CD4-positive, CD25-positive, alpha-beta regulatory T cell (primary cell): Measurements from ENCODE around the gene GNGT1. TPM values are rescaled to one million over a fixed set of nuclear protein-coding genes. Genes with fewer than 3 reads are reported as not detected.

Experiments
- ATAC-seq, 2 donors: fragments of 150-1000 bp; cut with Tn5 transposase; one replicate each; pipeline ENCODE4 v1.10.0; 2021; ENCODE audit warnings: low read depth in 2 of 2, moderate number of reproducible peaks in 2 of 2, moderate library complexity in 1 of 2
- DNase-seq, 3 donors: peaks; one replicate each; pipeline versions ENCODE4 v3.0.0 to v3.0.0-alpha.2; 2012 to 2022; ENCODE audit warnings: mixed read lengths in 1 of 3
- H3K27ac ChIP-seq: one replicate; pipeline ENCODE4 v1.7.0; 2013; ENCODE audit warnings: mild to moderate bottlenecking, low read length; ENCODE audit not compliant: insufficient read depth, poor library complexity, severe bottlenecking
- H3K27me3 ChIP-seq: one replicate; pipeline ENCODE4 v1.7.0; 2013; ENCODE audit warnings: low read length; ENCODE audit not compliant: control insufficient read depth, insufficient read depth
- H3K36me3 ChIP-seq: one replicate; pipeline ENCODE4 v1.7.0; 2013; ENCODE audit warnings: mild to moderate bottlenecking, low read length, moderate library complexity; ENCODE audit not compliant: control insufficient read depth, insufficient read depth
- H3K4me1 ChIP-seq: 2 replicates; pipeline ENCODE4 v1.7.0; 2013; ENCODE audit warnings: mild to moderate bottlenecking, low read length; ENCODE audit not compliant: insufficient read depth, control insufficient read depth, poor library complexity, severe bottlenecking
- H3K4me3 ChIP-seq: one replicate; pipeline ENCODE4 v1.7.0; 2013; ENCODE audit warnings: low read depth, mild to moderate bottlenecking, low read length, moderate library complexity
- H3K9me3 ChIP-seq, 2 experiments: 1 replicate in 1 of 2; 2 replicates in 1 of 2; pipeline ENCODE4 v1.7.0; 2013; ENCODE audit warnings: low read length in 2 of 2, mild to moderate bottlenecking in 1 of 2, moderate library complexity in 1 of 2; ENCODE audit not compliant: control insufficient read depth in 2 of 2
- H3K27ac Mint-ChIP-seq, 3 donors: one replicate each; pipeline ENCODE4 v1.8.0; 2020 to 2022; ENCODE audit warnings: mild to moderate bottlenecking in 3 of 3, mixed read lengths in 3 of 3, moderate library complexity in 2 of 3
- H3K27me3 Mint-ChIP-seq: one replicate; pipeline ENCODE4 v1.8.0; 2022; ENCODE audit warnings: mild to moderate bottlenecking, mixed read lengths
- H3K36me3 Mint-ChIP-seq: one replicate; pipeline ENCODE4 v1.8.0; 2020; ENCODE audit warnings: mixed read lengths
- H3K4me1 Mint-ChIP-seq, 4 donors: one replicate each; pipeline ENCODE4 v1.8.0; 2020 to 2022; ENCODE audit warnings: mixed read lengths in 4 of 4, mild to moderate bottlenecking in 1 of 4
- H3K4me3 Mint-ChIP-seq, 4 donors: one replicate each; pipeline ENCODE4 v1.8.0; 2020 to 2022; ENCODE audit warnings: mild to moderate bottlenecking in 4 of 4, mixed read lengths in 4 of 4, moderate library complexity in 3 of 4
- H3K9me3 Mint-ChIP-seq, 7 donors: one replicate each; pipeline ENCODE4 v1.8.0; 2020 to 2022; ENCODE audit warnings: mixed read lengths in 7 of 7, mild to moderate bottlenecking in 3 of 7, moderate library complexity in 2 of 7
- polyA plus RNA-seq, 4 donors: library from polyadenylated mRNA; unstranded; fragments of 300-500 nt; fragmentation: Illumina TruSeq; gene quantifications; one replicate each; pipeline ENCODE4 v1.2.3, GENCODE V29; 2021
- total RNA-seq: library from RNA; stranded (reverse); gene quantifications from one replicate; pipeline ENCODE4 v1.2.3, GENCODE V29; 2022

GNGT1 gene
- total and polyA plus RNA-seq, 5 donors from 2014 or later = not detected

DNA sequence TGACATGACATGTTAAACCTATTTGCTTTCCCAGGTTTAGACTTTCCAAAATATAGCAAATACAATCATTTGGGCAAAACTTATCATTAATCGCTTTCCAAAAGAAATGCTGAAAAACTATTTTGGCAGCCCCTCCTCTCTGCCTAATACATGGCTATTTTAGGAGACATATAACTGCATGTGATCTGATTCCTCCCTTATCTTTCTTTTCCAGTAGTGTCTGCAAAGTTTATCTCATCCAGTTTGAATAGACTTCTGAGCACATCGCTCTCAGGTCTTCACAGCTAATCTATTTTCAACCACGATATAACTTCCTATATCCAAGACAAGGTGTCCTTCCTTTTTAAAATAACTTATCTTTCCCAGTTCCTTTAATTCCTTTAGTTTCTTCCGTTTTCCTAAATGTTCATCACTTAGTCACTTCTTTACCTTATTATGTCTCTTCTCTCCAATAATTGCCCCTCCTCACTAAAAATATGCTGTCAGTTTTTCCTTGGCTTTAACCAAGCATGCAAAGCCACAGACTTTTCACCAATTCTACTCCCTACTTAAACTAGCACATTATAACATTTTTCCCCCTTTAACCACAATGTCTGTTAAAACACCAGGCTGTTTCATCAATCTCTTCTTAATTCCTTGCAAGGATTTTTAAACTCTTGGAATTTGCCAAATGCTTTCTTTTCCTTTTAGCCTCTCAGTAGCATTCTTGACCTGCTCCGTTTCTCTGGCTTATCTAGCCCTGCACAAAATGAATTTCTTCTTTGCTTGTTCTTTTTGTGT lies 39.6 kb downstream of the GNGT1 start:
- ATAC-seq (no peak), DNase-seq (no peak)
- peaks cover 2% of the 10 kb centered on the region for H3K27me3 ChIP-seq
- Mint-ChIP-seq H3K4me1 (no peaks in the 10 kb centered on the region), H3K27me3 (no peaks in the 10 kb centered on the region), H3K4me3 (no peak overlapping the region), H3K27ac (no peak overlapping the region), H3K9me3 (peaks cover 0 to 5% (median 0%) of the 10 kb centered on the region in 7 donors), H3K36me3 (no peaks in the 10 kb centered on the region)
- no peak overlapping the region for H3K27ac ChIP-seq
- H3K4me3 ChIP-seq = no peak overlapping the region
- no peaks in the 10 kb centered on the region for H3K36me3 ChIP-seq
- no peaks in the 10 kb centered on the region for H3K9me3 ChIP-seq
- no peaks in the 10 kb centered on the region for H3K4me1 ChIP-seq

- DNase-seq = no peak
- H3K36me3 Mint-ChIP-seq = no peaks in the 10 kb centered on the region
- no peaks in the 10 kb centered on the region for H3K4me1 Mint-ChIP-seq
- peaks cover 0 to 4% (median 0%) of the 10 kb centered on the region in 7 donors for H3K9me3 Mint-ChIP-seq
- H3K4me1 ChIP-seq = no peaks in the 10 kb centered on the region
- H3K27ac Mint-ChIP-seq = no peak overlapping the region
- H3K27me3 ChIP-seq = peaks cover 2% of the 10 kb centered on the region
- ATAC-seq = no peak
- no peak overlapping the region for H3K27ac ChIP-seq
- H3K27me3 Mint-ChIP-seq = no peaks in the 10 kb centered on the region
- no peaks in the 10 kb centered on the region for H3K9me3 ChIP-seq
- no peaks in the 10 kb centered on the region for H3K36me3 ChIP-seq
- no peak overlapping the region for H3K4me3 ChIP-seq
- no peak overlapping the region for H3K4me3 Mint-ChIP-seq
Observed at GRCh38 chr7:93948106-93948505, 41.7 kb downstream of the GNGT1 start.

DNA sequence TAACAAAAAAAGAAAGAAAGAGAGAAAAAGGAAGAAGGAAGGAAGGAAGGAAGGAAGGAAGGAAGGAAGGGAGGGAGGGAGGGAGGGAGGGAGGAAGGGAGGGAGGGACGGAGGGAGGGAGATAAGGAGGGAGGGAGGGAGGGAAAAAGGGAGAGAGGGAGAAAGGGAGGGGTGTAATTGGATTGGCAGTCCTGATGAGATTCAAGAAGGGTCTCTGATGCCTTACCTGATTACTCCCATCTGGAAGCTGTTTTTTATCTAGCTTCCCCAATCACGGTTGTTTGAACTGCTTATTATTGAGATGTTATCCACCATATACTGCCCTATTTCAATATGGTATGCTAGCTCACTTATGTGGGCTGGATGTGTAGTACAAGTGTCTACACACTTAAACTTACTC lies 42.5 kb downstream of the GNGT1 start:
- H3K9me3 Mint-ChIP-seq = peaks cover 0 to 2% (median 0%) of the 10 kb centered on the region in 7 donors
- no peak overlapping the region for H3K27ac ChIP-seq
- no peaks in the 10 kb centered on the region for H3K36me3 ChIP-seq
- H3K27ac Mint-ChIP-seq = no peak overlapping the region
- H3K27me3 ChIP-seq = peaks cover 2% of the 10 kb centered on the region
- DNase-seq = no peak
- no peak overlapping the region for H3K4me3 Mint-ChIP-seq
- no peaks in the 10 kb centered on the region for H3K4me1 ChIP-seq
- no peaks in the 10 kb centered on the region for H3K36me3 Mint-ChIP-seq
- H3K9me3 ChIP-seq = no peaks in the 10 kb centered on the region
- H3K27me3 Mint-ChIP-seq = no peaks in the 10 kb centered on the region
- no peak for ATAC-seq
- no peaks in the 10 kb centered on the region for H3K4me1 Mint-ChIP-seq
- H3K4me3 ChIP-seq = no peak overlapping the region

DNA sequence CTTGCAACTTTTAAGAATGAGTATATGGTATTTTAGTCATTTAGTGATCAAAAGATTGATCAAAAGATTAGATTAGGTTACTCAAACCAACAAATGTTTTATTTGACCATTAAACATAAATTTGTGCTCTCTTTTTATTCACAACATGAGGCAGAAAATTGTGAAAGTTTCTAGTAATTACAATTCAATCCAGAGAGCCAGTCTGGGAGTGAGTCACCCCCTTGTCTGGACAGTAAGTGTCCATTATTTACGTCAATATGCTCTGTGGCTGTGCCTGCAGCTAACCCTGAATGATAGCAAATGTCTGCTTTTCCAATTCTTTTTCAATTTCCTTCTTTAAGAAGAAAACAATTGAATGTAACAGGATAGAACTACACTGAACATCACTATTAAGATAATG lies 43.1 kb downstream of the GNGT1 start:
- Histone ChIP-seq H3K27ac (no peak overlapping the region), H3K4me3 (no peak overlapping the region), H3K27me3 (peaks cover 2% of the 10 kb centered on the region), H3K4me1 (no peaks in the 10 kb centered on the region), H3K9me3 (no peaks in the 10 kb centered on the region), H3K36me3 (no peaks in the 10 kb centered on the region)
- no peak overlapping the region for H3K4me3 Mint-ChIP-seq
- DNase-seq = no peak
- no peaks in the 10 kb centered on the region for H3K9me3 Mint-ChIP-seq
- no peaks in the 10 kb centered on the region for H3K4me1 Mint-ChIP-seq
- H3K27ac Mint-ChIP-seq = no peak overlapping the region
- no peak for ATAC-seq
- no peaks in the 10 kb centered on the region for H3K27me3 Mint-ChIP-seq
- no peaks in the 10 kb centered on the region for H3K36me3 Mint-ChIP-seq

DNA sequence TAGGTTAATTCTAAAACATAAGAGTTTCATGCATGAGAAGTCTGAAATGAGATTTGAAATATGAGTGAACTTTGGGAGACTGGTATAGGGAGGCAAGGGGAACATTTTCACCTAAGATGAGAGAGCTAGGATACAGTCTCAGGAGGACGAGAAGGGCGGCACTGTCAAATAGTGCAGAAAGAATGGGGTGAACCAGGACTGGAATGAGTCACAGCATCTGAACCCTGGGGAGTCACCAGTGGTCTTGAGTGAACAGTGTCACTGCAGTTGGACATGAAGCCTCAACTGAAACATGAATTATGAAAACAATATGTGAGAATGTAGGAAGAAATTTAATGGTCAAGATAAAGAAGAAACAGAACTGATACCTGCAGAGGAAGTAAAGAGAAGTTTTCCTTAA lies 48.9 kb downstream of the GNGT1 start:
- Histone ChIP-seq H3K4me3 (no peak overlapping the region), H3K27me3 (no peaks in the 10 kb centered on the region), H3K27ac (no peak overlapping the region), H3K9me3 (no peaks in the 10 kb centered on the region), H3K4me1 (no peaks in the 10 kb centered on the region), H3K36me3 (no peaks in the 10 kb centered on the region)
- Mint-ChIP-seq H3K27ac (no peak overlapping the region), H3K36me3 (no peaks in the 10 kb centered on the region), H3K9me3 (no peaks in the 10 kb centered on the region), H3K4me1 (no peaks in the 10 kb centered on the region), H3K27me3 (no peaks in the 10 kb centered on the region), H3K4me3 (no peak overlapping the region)
- DNase-seq (no peak), ATAC-seq (no peak)

DNA sequence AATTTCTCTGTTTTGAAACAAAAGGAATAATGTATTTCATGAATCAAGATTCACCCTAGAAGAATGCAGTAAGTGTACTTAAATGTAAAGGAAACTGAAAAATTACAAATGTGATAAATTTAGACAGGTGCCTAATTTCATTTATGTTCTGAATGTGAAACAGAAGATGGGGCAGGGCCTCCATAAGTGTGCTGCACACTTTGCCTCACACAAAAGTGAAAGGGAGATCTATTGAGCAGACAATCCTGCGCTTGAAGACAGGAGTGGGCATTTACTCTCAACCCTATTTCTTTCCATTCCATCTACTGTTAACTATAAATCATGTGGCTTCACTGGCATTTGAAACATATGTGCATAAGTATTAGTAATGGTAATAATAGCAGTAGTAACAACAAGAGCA lies 51.4 kb downstream of the GNGT1 start:
- Mint-ChIP-seq H3K27me3 (no peaks in the 10 kb centered on the region), H3K4me1 (no peaks in the 10 kb centered on the region), H3K36me3 (no peaks in the 10 kb centered on the region), H3K9me3 (no peaks in the 10 kb centered on the region), H3K27ac (no peak overlapping the region), H3K4me3 (no peak overlapping the region)
- Histone ChIP-seq H3K4me1 (no peaks in the 10 kb centered on the region), H3K9me3 (no peaks in the 10 kb centered on the region), H3K27me3 (no peaks in the 10 kb centered on the region), H3K27ac (no peak overlapping the region), H3K36me3 (no peaks in the 10 kb centered on the region), H3K4me3 (no peak overlapping the region)
- no peak for ATAC-seq
- DNase-seq = no peak

DNA sequence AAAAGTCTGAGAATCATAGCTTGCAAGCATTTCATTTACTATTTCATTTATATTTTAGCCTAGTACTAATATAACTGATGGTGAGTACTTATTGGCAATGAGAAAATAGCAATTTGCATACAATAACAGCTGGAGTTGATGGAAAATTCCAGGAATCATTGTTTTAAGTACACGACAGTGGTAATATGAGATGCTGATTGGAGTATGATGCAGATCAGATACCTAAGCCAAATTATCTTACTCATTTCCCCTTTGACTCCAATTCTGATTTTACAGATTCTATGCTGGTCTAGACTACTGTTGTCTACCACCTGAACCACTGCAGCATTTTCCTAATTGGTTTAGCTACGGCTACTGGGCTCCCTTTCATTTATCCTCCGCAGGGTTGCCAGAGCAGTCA lies 51.8 kb downstream of the GNGT1 start:
- Mint-ChIP-seq H3K36me3 (no peaks in the 10 kb centered on the region), H3K27ac (no peak overlapping the region), H3K27me3 (no peaks in the 10 kb centered on the region), H3K4me1 (no peaks in the 10 kb centered on the region), H3K4me3 (no peak overlapping the region), H3K9me3 (no peaks in the 10 kb centered on the region)
- no peak overlapping the region for H3K4me3 ChIP-seq
- no peak for ATAC-seq
- H3K27ac ChIP-seq = no peak overlapping the region
- H3K9me3 ChIP-seq = no peaks in the 10 kb centered on the region
- no peaks in the 10 kb centered on the region for H3K36me3 ChIP-seq
- no peaks in the 10 kb centered on the region for H3K27me3 ChIP-seq
- no peak for DNase-seq
- H3K4me1 ChIP-seq = no peaks in the 10 kb centered on the region

GRCh38 chr7:93958651-93959050 lies 52.3 kb downstream of the GNGT1 start:
- no peaks in the 10 kb centered on the region for H3K27me3 Mint-ChIP-seq
- no peaks in the 10 kb centered on the region for H3K4me1 Mint-ChIP-seq
- no peak overlapping the region for H3K27ac ChIP-seq
- no peak overlapping the region for H3K27ac Mint-ChIP-seq
- H3K9me3 ChIP-seq = no peaks in the 10 kb centered on the region
- ATAC-seq (no peak), DNase-seq (no peak)
- no peaks in the 10 kb centered on the region for H3K27me3 ChIP-seq
- H3K4me3 ChIP-seq = no peak overlapping the region
- no peaks in the 10 kb centered on the region for H3K36me3 Mint-ChIP-seq
- H3K36me3 ChIP-seq = no peaks in the 10 kb centered on the region
- H3K4me1 ChIP-seq = no peaks in the 10 kb centered on the region
- no peak overlapping the region for H3K4me3 Mint-ChIP-seq
- no peaks in the 10 kb centered on the region for H3K9me3 Mint-ChIP-seq
